HG03457 (cell line): ENCODE measurements around the gene SPC24.
"Not testable (repeated sequence)": the region's sequence is repeated elsewhere in the genome, so short reads cannot be mapped to it uniquely, and the experiment has no call there.

Experiments used
- ATAC-seq: cut with Tn5 transposase; IDR thresholded peaks from one replicate; pipeline ENCODE4 v1.9.1; 2021; ENCODE audit warnings: moderate number of reproducible peaks; ENCODE audit not compliant: unreplicated experiment

Gene SPC24

GRCh38 chr19:11131471-11131870 is 24.1 kb downstream of the SPC24 start:
- ATAC-seq, result no peak

GRCh38 chr19:11130824-11131455 is 24.6 kb downstream of the SPC24 start:
- no peak for ATAC-seq

- ATAC-seq, result no peak
Measured at GRCh38 chr19:11127905-11128304, 27.7 kb downstream of the SPC24 start.

DNA sequence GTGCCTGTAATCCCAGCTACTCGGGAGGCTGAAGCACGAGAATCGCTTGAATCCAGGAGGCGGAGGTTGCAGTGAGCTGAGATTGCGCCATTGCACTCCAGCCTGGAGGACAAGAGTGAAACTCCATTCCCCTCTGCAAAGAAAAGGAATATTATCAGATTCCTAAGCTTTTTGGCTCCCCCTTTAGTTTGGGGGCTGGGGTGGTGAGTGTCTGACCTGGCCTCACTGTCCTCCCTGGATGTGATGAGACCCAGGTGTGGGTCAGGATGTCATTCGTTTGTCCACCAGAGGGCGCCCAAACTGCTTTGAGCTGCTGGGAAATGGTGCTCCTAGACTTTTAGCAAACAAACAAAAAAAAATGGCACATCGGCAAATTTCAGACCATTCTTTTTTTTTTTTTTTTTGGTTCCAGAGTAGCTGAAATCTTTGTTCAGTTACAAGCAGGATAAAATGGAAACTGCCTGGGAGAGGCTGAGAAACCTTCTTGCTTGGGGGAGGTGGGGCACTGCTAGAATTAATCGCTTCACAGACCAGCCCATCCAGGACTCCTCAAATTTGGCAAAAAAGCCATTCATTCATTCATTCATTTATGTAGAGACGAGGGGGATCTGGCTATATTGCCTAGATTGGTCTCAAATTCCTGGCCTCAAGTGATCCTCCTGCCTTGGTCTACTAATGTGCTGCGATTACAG is 29.4 kb downstream of the SPC24 start:
- no peak for ATAC-seq

GRCh38 chr19:11124157-11124556 is 31.4 kb downstream of the SPC24 start:
- not testable (repeated sequence) for ATAC-seq

GRCh38 chr19:11123114-11123513 is 32.5 kb downstream of the SPC24 start:
- ATAC-seq, result no peak

DNA sequence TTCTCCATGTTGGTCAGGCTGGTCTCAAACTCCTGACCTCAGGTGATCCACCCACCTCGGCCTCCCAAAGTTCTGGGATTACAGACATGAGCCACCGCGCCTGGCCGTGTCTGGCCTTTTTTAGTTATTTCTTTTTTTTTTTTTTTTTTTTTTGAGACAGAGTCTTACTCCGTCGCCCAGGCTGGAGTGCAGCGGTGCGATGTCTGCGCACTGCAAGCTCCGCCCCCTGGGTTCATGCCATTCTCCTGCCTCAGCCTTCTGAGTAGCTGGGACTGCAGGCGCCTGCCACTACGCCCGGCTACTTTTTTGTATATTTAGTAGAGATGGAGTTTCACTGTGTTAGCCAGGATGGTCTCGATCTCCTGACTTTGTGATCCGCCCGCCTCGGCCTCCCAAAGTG is 33.6 kb downstream of the SPC24 start:
- ATAC-seq, result not testable (repeated sequence)

- ATAC-seq, result no peak
Measured at GRCh38 chr19:11116507-11116906, 39.1 kb downstream of the SPC24 start.

GRCh38 chr19:11115895-11116446 is 39.6 kb downstream of the SPC24 start:
- no peak for ATAC-seq

- ATAC-seq, result no peak
Measured at GRCh38 chr19:11115042-11115441, 40.5 kb downstream of the SPC24 start.

DNA sequence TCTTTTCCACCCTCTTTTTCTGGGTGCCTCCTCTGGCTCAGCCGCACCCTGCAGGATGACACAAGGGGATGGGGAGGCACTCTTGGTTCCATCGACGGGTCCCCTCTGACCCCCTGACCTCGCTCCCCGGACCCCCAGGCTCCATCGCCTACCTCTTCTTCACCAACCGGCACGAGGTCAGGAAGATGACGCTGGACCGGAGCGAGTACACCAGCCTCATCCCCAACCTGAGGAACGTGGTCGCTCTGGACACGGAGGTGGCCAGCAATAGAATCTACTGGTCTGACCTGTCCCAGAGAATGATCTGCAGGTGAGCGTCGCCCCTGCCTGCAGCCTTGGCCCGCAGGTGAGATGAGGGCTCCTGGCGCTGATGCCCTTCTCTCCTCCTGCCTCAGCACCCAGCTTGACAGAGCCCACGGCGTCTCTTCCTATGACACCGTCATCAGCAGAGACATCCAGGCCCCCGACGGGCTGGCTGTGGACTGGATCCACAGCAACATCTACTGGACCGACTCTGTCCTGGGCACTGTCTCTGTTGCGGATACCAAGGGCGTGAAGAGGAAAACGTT is 42.4 kb downstream of the SPC24 start:
- no peak for ATAC-seq

- ATAC-seq, result no peak
Measured at GRCh38 chr19:11111771-11112144, 43.8 kb downstream of the SPC24 start.

DNA sequence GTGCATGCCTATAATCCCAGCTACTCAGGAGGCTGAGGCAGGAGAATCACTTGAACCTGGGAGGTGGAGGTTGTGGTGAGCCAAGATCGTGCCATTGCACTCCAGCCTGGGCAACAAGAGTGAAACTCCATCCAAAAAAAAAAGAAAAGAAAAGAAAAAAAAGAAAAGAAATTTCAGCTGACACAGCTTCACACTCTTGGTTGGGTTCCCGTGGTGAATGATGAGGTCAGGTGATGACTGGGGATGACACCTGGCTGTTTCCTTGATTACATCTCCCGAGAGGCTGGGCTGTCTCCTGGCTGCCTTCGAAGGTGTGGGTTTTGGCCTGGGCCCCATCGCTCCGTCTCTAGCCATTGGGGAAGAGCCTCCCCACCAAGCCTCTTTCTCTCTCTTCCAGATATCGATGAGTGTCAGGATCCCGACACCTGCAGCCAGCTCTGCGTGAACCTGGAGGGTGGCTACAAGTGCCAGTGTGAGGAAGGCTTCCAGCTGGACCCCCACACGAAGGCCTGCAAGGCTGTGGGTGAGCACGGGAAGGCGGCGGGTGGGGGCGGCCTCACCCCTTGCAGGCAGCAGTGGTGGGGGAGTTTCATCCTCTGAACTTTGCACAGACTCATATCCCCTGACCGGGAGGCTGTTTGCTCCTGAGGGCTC is 44.3 kb downstream of the SPC24 start:
- ATAC-seq, result no peak

GRCh38 chr19:11108746-11109145 is 46.8 kb downstream of the SPC24 start:
- ATAC-seq, result no peak

DNA sequence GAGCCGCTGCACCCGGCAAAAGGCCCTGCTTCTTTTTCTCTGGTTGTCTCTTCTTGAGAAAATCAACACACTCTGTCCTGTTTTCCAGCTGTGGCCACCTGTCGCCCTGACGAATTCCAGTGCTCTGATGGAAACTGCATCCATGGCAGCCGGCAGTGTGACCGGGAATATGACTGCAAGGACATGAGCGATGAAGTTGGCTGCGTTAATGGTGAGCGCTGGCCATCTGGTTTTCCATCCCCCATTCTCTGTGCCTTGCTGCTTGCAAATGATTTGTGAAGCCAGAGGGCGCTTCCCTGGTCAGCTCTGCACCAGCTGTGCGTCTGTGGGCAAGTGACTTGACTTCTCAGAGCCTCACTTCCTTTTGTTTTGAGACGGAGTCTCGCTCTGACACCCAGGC is 49.1 kb downstream of the SPC24 start:
- ATAC-seq, result no peak

DNA sequence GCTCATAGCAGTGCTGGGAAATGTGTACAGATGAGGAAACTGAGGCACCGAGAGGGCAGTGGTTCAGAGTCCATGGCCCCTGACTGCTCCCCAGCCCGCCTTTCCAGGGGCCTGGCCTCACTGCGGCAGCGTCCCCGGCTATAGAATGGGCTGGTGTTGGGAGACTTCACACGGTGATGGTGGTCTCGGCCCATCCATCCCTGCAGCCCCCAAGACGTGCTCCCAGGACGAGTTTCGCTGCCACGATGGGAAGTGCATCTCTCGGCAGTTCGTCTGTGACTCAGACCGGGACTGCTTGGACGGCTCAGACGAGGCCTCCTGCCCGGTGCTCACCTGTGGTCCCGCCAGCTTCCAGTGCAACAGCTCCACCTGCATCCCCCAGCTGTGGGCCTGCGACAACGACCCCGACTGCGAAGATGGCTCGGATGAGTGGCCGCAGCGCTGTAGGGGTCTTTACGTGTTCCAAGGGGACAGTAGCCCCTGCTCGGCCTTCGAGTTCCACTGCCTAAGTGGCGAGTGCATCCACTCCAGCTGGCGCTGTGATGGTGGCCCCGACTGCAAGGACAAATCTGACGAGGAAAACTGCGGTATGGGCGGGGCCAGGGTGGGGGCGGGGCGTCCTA is 50.5 kb downstream of the SPC24 start:
- no peak for ATAC-seq

DNA sequence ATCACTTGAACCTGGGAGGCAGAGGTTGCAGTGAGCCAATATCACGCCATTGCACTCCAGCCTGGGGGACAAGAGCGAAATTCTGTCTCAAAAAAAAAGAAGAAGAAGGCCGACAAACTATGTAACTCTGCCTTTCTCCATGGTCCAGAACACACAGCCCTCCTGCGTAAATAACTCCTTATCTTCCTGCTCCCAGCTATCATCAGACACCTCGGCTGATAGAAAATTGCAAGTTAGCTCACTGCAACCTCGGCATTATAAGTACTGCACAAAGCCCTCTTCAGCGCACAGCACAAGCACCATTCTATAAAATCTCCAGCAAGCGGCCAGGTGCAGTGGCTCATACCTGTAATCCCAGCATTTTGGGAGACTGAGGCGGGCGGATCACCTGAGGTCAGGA is 51.9 kb downstream of the SPC24 start:
- not testable (repeated sequence) for ATAC-seq

GRCh38 chr19:11102944-11103343 is 52.6 kb downstream of the SPC24 start:
- no peak for ATAC-seq

DNA sequence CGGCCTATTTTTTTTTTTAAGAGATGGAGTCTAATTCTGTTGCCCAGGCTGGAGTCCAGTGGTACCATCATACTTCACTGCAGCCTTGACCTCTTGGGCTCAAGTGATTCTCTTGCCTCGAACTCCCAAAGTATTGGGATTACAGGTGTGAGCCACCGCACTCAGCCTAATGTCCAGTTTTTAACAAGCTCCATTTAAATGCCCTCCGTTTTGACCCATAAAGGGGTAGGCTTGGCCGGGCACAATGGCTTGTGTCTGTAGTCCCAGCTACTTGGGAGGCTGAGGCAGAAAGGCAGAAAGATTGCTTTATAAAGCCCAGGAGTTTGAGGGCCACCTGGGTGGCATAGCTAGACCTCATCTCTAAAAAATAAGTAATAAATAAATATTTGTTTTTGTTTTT is 54.5 kb downstream of the SPC24 start:
- ATAC-seq, result no peak

GRCh38 chr19:11100049-11100448 is 55.5 kb downstream of the SPC24 start:
- no peak for ATAC-seq

DNA sequence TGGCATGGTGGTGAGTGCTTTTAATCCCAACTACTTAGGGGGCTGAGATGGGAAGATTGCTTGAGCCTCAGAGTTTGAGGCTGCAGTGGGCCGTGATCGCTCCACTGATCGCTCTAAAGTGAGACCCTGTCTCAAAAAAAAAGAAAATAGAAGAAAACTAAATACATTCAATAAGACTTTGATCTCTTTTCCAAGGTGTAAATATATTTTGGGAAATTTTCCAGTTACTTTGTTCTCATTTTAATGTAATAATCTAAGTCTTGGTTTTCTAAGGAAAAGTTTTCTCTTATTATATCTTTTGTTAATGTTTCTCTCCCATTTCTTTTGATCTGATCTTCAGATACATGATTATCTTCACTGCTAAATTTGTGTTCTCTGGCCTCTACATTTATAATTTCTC is 56.7 kb downstream of the SPC24 start:
- no peak for ATAC-seq
